Neural progenitor cell (in vitro differentiated cells): Measurements from ENCODE around the gene AGPAT4. TPM values are rescaled to one million over a fixed set of nuclear protein-coding genes. Genes with fewer than 3 reads are reported as not detected.

Experiments used
- DNase-seq: peaks from one replicate; pipeline ENCODE4 v3.0.0-alpha.2; 2016; ENCODE audit warnings: low spot score
- H2AFZ ChIP-seq: fragments of 200-600 bp; sonication (generic); replicated peaks from 2 replicates; pipeline ENCODE4 v1.6.1; 2016; ENCODE audit warnings: antibody characterized with exemption
- H3F3A ChIP-seq: fragments of 200-600 bp; sonication (generic); 2 replicates; pipeline ENCODE4 v1.6.1; 2016; ENCODE audit warnings: antibody characterized with exemption, low read depth
- H3K27ac ChIP-seq: fragments of 200-600 bp; sonication (generic); 2 replicates; pipeline ENCODE4 v1.5.1; 2016; ENCODE audit warnings: mild to moderate bottlenecking
- H3K27me3 ChIP-seq: fragments of 200-600 bp; sonication (generic); 2 replicates; pipeline ENCODE4 v1.6.1; 2016; ENCODE audit warnings: mild to moderate bottlenecking, moderate library complexity
- H3K36me3 ChIP-seq: fragments of 200-600 bp; sonication (generic); 2 replicates; pipeline ENCODE4 v1.5.1; 2016
- H3K4me1 ChIP-seq: fragments of 200-600 bp; sonication (generic); 2 replicates; pipeline ENCODE4 v1.6.1; 2016; ENCODE audit warnings: mixed run types
- H3K4me2 ChIP-seq: fragments of 200-600 bp; sonication (generic); 2 replicates; pipeline ENCODE4 v1.6.1; 2016
- H3K4me3 ChIP-seq: fragments of 200-600 bp; sonication (generic); 2 replicates; pipeline ENCODE4 v1.5.1; 2016
- H3K79me2 ChIP-seq: fragments of 200-600 bp; sonication (generic); 2 replicates; pipeline ENCODE4 v1.6.1; 2016; ENCODE audit warnings: low read depth
- H3K9ac ChIP-seq: fragments of 200-600 bp; sonication (generic); 2 replicates; pipeline ENCODE4 v1.6.1; 2016
- H3K9me3 ChIP-seq: fragments of 200-600 bp; sonication (generic); 2 replicates; pipeline ENCODE4 v1.5.1; 2016; ENCODE audit warnings: low read depth
- H4K20me1 ChIP-seq: fragments of 200-600 bp; sonication (generic); 2 replicates; pipeline ENCODE4 v1.6.1; 2016; ENCODE audit warnings: low read depth
- H3K27ac Mint-ChIP-seq: 3 replicates; pipeline ENCODE4 v1.8.0; 2021; ENCODE audit warnings: mixed read lengths
- H3K27me3 Mint-ChIP-seq: 2 replicates; pipeline ENCODE4 v1.8.0; 2022; ENCODE audit warnings: low read depth, mild to moderate bottlenecking, inconsistent platforms, moderate library complexity, mixed read lengths; ENCODE audit not compliant: insufficient read depth
- H3K36me3 Mint-ChIP-seq: 3 replicates; pipeline ENCODE4 v1.8.0; 2021; ENCODE audit warnings: mixed read lengths
- H3K4me1 Mint-ChIP-seq: 3 replicates; pipeline ENCODE4 v1.8.0; 2021; ENCODE audit warnings: mixed read lengths
- H3K4me3 Mint-ChIP-seq: 3 replicates; pipeline ENCODE4 v1.8.0; 2021; ENCODE audit warnings: mild to moderate bottlenecking, moderate library complexity, mixed read lengths
- H3K9me3 Mint-ChIP-seq: 3 replicates; pipeline ENCODE4 v1.8.0; 2020; ENCODE audit warnings: mixed read lengths
- CTCF ChIP-seq: fragments of 200-600 bp; sonication (generic); IDR thresholded peaks from 2 replicates; pipeline ENCODE4 v1.5.1; 2017; ENCODE audit warnings: antibody characterized with exemption, mild to moderate bottlenecking
- EZH2 ChIP-seq: fragments of 200-600 bp; sonication (generic); IDR thresholded peaks from 2 replicates; pipeline ENCODE4 v1.6.1; 2017; ENCODE audit warnings: antibody characterized with exemption, mild to moderate bottlenecking, moderate library complexity
- EZH2phosphoT487 ChIP-seq: fragments of 200-600 bp; sonication (generic); IDR thresholded peaks from 2 replicates; pipeline ENCODE4 v1.6.1; 2017; ENCODE audit warnings: antibody characterized with exemption
- total RNA-seq: library from RNA; depleted of rRNA; stranded (reverse); fragments of >200 nt; gene quantifications from 2 replicates; pipeline ENCODE4 v1.2.3, GENCODE V29; 2015; ENCODE audit warnings: low replicate concordance

Gene AGPAT4
- total RNA-seq, 1 donor from 2014 or later: 30.5 TPM

GRCh38 chr6:161192636-161193411 lies 81.0 kb downstream of the AGPAT4 start:
- no peak overlapping the region for H3K4me3 ChIP-seq
- no peaks in the 10 kb centered on the region for H3K4me1 ChIP-seq

GRCh38 chr6:161191671-161192070 lies 82.2 kb downstream of the AGPAT4 start:
- H3K9me3 ChIP-seq: peaks cover 5% of the 10 kb centered on the region
- H3K4me2 ChIP-seq: no peak overlapping the region
- Mint-ChIP-seq H3K4me3 (no peak overlapping the region), H3K4me1 (no peaks in the 10 kb centered on the region), H3K36me3 (peaks cover 66% of the 10 kb centered on the region), H3K27ac (no peak overlapping the region), H3K27me3 (no peaks in the 10 kb centered on the region), H3K9me3 (peaks cover 57% of the 10 kb centered on the region)
- no peaks in the 10 kb centered on the region for H4K20me1 ChIP-seq
- H3K36me3 ChIP-seq: peaks cover 12% of the 10 kb centered on the region
- no peak for DNase-seq
- H3K4me1 ChIP-seq: no peaks in the 10 kb centered on the region
- H2AFZ ChIP-seq: no peak overlapping the region
- H3K27ac ChIP-seq: no peak overlapping the region
- TF ChIP-seq EZH2phosphoT487: no peak
- no peak for TF ChIP-seq CTCF
- no peak for TF ChIP-seq EZH2
- no peak overlapping the region for H3K4me3 ChIP-seq
- no peaks in the 10 kb centered on the region for H3F3A ChIP-seq
- no peaks in the 10 kb centered on the region for H3K27me3 ChIP-seq
- no peak overlapping the region for H3K9ac ChIP-seq
- peaks cover 58% of the 10 kb centered on the region for H3K79me2 ChIP-seq

More at GRCh38 chr6:161192636-161193411, 81.0 kb downstream of the AGPAT4 start:
- H3K4me3 Mint-ChIP-seq: no peak overlapping the region
- H3K27ac ChIP-seq: no peak overlapping the region
- no peaks in the 10 kb centered on the region for H3F3A ChIP-seq
- peaks cover 5% of the 10 kb centered on the region for H3K9me3 ChIP-seq
- TF ChIP-seq EZH2phosphoT487 (no peak), EZH2 (no peak), CTCF (no peak)
- peaks cover 9% of the 10 kb centered on the region for H3K36me3 ChIP-seq
- H3K27me3 Mint-ChIP-seq: no peaks in the 10 kb centered on the region
- no peaks in the 10 kb centered on the region for H4K20me1 ChIP-seq
- H3K4me2 ChIP-seq: no peak overlapping the region
- H3K79me2 ChIP-seq: peaks cover 56% of the 10 kb centered on the region
- H3K27me3 ChIP-seq: no peaks in the 10 kb centered on the region
- no peaks in the 10 kb centered on the region for H3K4me1 Mint-ChIP-seq
- H2AFZ ChIP-seq: no peak overlapping the region
- no peak overlapping the region for H3K9ac ChIP-seq
- H3K36me3 Mint-ChIP-seq: peaks cover 67% of the 10 kb centered on the region
- H3K9me3 Mint-ChIP-seq: peaks cover 53% of the 10 kb centered on the region
- H3K27ac Mint-ChIP-seq: no peak overlapping the region
- DNase-seq: no peak

- Histone ChIP-seq H3F3A (no peaks in the 10 kb centered on the region), H2AFZ (no peak overlapping the region), H3K9ac (no peak overlapping the region), H3K36me3 (peaks cover 12% of the 10 kb centered on the region), H3K4me1 (no peaks in the 10 kb centered on the region), H3K27ac (no peak overlapping the region), H3K9me3 (peaks cover 5% of the 10 kb centered on the region), H3K79me2 (peaks cover 58% of the 10 kb centered on the region), H4K20me1 (no peaks in the 10 kb centered on the region), H3K4me3 (no peak overlapping the region), H3K4me2 (no peak overlapping the region), H3K27me3 (no peaks in the 10 kb centered on the region)
- Mint-ChIP-seq H3K27ac (no peak overlapping the region), H3K9me3 (peaks cover 57% of the 10 kb centered on the region), H3K4me3 (no peak overlapping the region), H3K4me1 (no peaks in the 10 kb centered on the region), H3K36me3 (peaks cover 67% of the 10 kb centered on the region), H3K27me3 (no peaks in the 10 kb centered on the region)
- no peak for DNase-seq
- no peak for TF ChIP-seq EZH2
- TF ChIP-seq CTCF: no peak
- TF ChIP-seq EZH2phosphoT487: no peak
These were observed 82.9 kb downstream of the AGPAT4 start for GRCh38 chr6:161191007-161191406.
